GM23338 (cell line): ENCODE results near the gene PPP2R5C.

Source experiments
- CREB1 ChIP-seq: fragments of 250-450 bp; sonication (Bioruptor Pico); IDR thresholded peaks from 2 replicates; pipeline ENCODE4 v1.5.0; 2020; ENCODE audit warnings: low read depth, mild to moderate bottlenecking, moderate library complexity
- EZH2 ChIP-seq: fragments of 200-600 bp; sonication (generic); IDR thresholded peaks from one replicate; pipeline ENCODE4 v1.8.0; 2017; ENCODE audit warnings: antibody characterized with exemption, mild to moderate bottlenecking, low read depth; ENCODE audit not compliant: unreplicated experiment
- EZH2phosphoT487 ChIP-seq: fragments of 200-600 bp; sonication (generic); IDR thresholded peaks from one replicate; pipeline ENCODE4 v1.8.1; 2018; ENCODE audit warnings: antibody characterized with exemption; ENCODE audit not compliant: unreplicated experiment
- JUNB ChIP-seq: IDR thresholded peaks from one replicate; pipeline ENCODE4 v1.6.1; 2016; ENCODE audit warnings: antibody characterized with exemption; ENCODE audit not compliant: unreplicated experiment
- POLR2AphosphoS5 ChIP-seq: IDR thresholded peaks from 2 replicates; pipeline ENCODE4 v1.6.1; 2016; ENCODE audit warnings: antibody characterized with exemption, low read depth
- ZNF114 ChIP-seq: fragments of 250-450 bp; sonication (Bioruptor Pico); IDR thresholded peaks from 2 replicates; pipeline ENCODE4 v1.5.0; 2020; ENCODE audit warnings: mild to moderate bottlenecking, moderate library complexity
- TF ChIP-seq, protein P1 (sequence below), 2 experiments: fragments of 200-600 bp in 1 of 2; sonication (generic) in 1 of 2; conservative IDR thresholded peaks; 2 replicates each; pipeline versions ENCODE4 v1.5.1 to v1.6.1; 2016 to 2017; ENCODE audit warnings: antibody characterized with exemption in 2 of 2, low read depth in 2 of 2, mild to moderate bottlenecking in 2 of 2, moderate library complexity in 1 of 2
- TF ChIP-seq, protein P2 (sequence below): IDR thresholded peaks from one replicate; pipeline ENCODE4 v1.6.1; 2018; ENCODE audit warnings: antibody characterized with exemption; ENCODE audit not compliant: unreplicated experiment
- TF ChIP-seq, protein P3 (sequence below): IDR thresholded peaks from 2 replicates; pipeline ENCODE4 v1.6.1; 2016; ENCODE audit warnings: antibody characterized with exemption

DNA sequence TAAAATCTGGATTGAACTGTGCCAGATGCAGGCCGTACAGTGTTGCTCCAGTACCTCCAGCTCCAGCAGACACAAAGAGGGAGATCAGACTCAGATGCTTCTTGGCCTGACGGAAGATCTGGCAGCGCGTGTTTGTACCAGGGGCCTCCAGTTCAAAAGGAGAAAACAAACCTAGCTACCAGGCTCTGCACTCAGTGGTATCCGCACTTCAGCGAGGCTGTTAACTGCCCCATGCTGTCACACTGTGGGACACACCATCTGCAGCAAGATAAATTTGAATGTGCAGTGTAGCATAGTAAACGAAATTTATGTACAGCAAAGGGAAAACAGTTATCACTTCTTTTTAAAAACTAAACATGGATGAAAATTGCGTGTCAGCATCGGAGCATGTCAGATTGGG is 208.0 kb downstream of the PPP2R5C start:
- TF ChIP-seq POLR2AphosphoS5 (no peak), EZH2 (no peak), EZH2phosphoT487 (no peak), JUNB (no peak), ZNF114 (CRISPR knock-in tag) (no peak), CREB1 (CRISPR knock-in tag) (no peak)
- TF ChIP-seq, protein P1, sequence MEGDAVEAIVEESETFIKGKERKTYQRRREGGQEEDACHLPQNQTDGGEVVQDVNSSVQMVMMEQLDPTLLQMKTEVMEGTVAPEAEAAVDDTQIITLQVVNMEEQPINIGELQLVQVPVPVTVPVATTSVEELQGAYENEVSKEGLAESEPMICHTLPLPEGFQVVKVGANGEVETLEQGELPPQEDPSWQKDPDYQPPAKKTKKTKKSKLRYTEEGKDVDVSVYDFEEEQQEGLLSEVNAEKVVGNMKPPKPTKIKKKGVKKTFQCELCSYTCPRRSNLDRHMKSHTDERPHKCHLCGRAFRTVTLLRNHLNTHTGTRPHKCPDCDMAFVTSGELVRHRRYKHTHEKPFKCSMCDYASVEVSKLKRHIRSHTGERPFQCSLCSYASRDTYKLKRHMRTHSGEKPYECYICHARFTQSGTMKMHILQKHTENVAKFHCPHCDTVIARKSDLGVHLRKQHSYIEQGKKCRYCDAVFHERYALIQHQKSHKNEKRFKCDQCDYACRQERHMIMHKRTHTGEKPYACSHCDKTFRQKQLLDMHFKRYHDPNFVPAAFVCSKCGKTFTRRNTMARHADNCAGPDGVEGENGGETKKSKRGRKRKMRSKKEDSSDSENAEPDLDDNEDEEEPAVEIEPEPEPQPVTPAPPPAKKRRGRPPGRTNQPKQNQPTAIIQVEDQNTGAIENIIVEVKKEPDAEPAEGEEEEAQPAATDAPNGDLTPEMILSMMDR (conservative IDR thresholded peaks at IDR 0.05; ENCODE audit: low read depth in 2 of 2) = no peak
- TF ChIP-seq, protein P2, sequence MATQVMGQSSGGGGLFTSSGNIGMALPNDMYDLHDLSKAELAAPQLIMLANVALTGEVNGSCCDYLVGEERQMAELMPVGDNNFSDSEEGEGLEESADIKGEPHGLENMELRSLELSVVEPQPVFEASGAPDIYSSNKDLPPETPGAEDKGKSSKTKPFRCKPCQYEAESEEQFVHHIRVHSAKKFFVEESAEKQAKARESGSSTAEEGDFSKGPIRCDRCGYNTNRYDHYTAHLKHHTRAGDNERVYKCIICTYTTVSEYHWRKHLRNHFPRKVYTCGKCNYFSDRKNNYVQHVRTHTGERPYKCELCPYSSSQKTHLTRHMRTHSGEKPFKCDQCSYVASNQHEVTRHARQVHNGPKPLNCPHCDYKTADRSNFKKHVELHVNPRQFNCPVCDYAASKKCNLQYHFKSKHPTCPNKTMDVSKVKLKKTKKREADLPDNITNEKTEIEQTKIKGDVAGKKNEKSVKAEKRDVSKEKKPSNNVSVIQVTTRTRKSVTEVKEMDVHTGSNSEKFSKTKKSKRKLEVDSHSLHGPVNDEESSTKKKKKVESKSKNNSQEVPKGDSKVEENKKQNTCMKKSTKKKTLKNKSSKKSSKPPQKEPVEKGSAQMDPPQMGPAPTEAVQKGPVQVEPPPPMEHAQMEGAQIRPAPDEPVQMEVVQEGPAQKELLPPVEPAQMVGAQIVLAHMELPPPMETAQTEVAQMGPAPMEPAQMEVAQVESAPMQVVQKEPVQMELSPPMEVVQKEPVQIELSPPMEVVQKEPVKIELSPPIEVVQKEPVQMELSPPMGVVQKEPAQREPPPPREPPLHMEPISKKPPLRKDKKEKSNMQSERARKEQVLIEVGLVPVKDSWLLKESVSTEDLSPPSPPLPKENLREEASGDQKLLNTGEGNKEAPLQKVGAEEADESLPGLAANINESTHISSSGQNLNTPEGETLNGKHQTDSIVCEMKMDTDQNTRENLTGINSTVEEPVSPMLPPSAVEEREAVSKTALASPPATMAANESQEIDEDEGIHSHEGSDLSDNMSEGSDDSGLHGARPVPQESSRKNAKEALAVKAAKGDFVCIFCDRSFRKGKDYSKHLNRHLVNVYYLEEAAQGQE = no peak
- TF ChIP-seq, protein P3, sequence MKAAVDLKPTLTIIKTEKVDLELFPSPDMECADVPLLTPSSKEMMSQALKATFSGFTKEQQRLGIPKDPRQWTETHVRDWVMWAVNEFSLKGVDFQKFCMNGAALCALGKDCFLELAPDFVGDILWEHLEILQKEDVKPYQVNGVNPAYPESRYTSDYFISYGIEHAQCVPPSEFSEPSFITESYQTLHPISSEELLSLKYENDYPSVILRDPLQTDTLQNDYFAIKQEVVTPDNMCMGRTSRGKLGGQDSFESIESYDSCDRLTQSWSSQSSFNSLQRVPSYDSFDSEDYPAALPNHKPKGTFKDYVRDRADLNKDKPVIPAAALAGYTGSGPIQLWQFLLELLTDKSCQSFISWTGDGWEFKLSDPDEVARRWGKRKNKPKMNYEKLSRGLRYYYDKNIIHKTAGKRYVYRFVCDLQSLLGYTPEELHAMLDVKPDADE = no peak
